Mucosa of rectum (tissue), 2 donors: ENCODE data around the gene JAG2.

Experiments used
- H3K27ac ChIP-seq, 2 donors: one replicate each; pipeline ENCODE4 v1.7.0; 2013; ENCODE audit warnings: inconsistent platforms in 2 of 2, low read depth in 2 of 2, low read length in 2 of 2
- H3K27me3 ChIP-seq, 2 donors: one replicate each; pipeline ENCODE4 v1.7.0; 2013; ENCODE audit warnings: low read length in 2 of 2; ENCODE audit not compliant: control insufficient read depth in 2 of 2, insufficient read depth in 2 of 2
- H3K36me3 ChIP-seq, 2 donors: one replicate each; pipeline ENCODE4 v1.7.0; 2013; ENCODE audit warnings: low read length in 2 of 2; ENCODE audit not compliant: control insufficient read depth in 2 of 2, insufficient read depth in 2 of 2
- H3K4me1 ChIP-seq, 2 donors: one replicate each; pipeline ENCODE4 v1.7.0; 2013; ENCODE audit warnings: low read length in 2 of 2, mild to moderate bottlenecking in 1 of 2; ENCODE audit not compliant: control insufficient read depth in 2 of 2, insufficient read depth in 2 of 2
- H3K4me3 ChIP-seq, 2 donors: one replicate each; pipeline ENCODE4 v1.7.0; 2013; ENCODE audit warnings: low read length in 2 of 2
- H3K9ac ChIP-seq, 2 donors: one replicate each; pipeline ENCODE4 v1.7.0; 2013; ENCODE audit warnings: low read length in 2 of 2, low read depth in 1 of 2, mild to moderate bottlenecking in 1 of 2
- H3K9me3 ChIP-seq, 2 donors: one replicate each; pipeline ENCODE4 v1.7.0; 2013; ENCODE audit warnings: low read length in 2 of 2; ENCODE audit not compliant: control insufficient read depth in 2 of 2
- donor health status: healthy.
- donor health status: Normal muscosa, but diverticular disease.

Gene JAG2

GRCh38 chr14:105140581-105140980 lies 28.0 kb downstream of the JAG2 start:
- H3K9ac ChIP-seq = no peak overlapping the region
- no peaks in the 10 kb centered on the region for H3K36me3 ChIP-seq
- H3K27me3 ChIP-seq = no peaks in the 10 kb centered on the region
- H3K9me3 ChIP-seq = peaks cover 0 to 8% of the 10 kb centered on the region in 2 donors
- no peak overlapping the region for H3K4me3 ChIP-seq
- no peak overlapping the region for H3K27ac ChIP-seq
- H3K4me1 ChIP-seq = no peaks in the 10 kb centered on the region

- Histone ChIP-seq H3K9ac (no peak overlapping the region), H3K9me3 (peaks cover 0 to 8% of the 10 kb centered on the region in 2 donors), H3K4me1 (no peaks in the 10 kb centered on the region), H3K27ac (no peak overlapping the region), H3K4me3 (no peak overlapping the region), H3K27me3 (no peaks in the 10 kb centered on the region), H3K36me3 (no peaks in the 10 kb centered on the region)
Observed at GRCh38 chr14:105139831-105140239, 28.7 kb downstream of the JAG2 start.

- H3K9ac ChIP-seq = no peak overlapping the region
- H3K27me3 ChIP-seq = no peaks in the 10 kb centered on the region
- no peak overlapping the region for H3K4me3 ChIP-seq
- H3K9me3 ChIP-seq = peaks cover 0 to 8% of the 10 kb centered on the region in 2 donors
- H3K4me1 ChIP-seq = no peaks in the 10 kb centered on the region
- no peaks in the 10 kb centered on the region for H3K36me3 ChIP-seq
- no peak overlapping the region for H3K27ac ChIP-seq
Observed at GRCh38 chr14:105139212-105139825, 29.3 kb downstream of the JAG2 start.

GRCh38 chr14:105138551-105139111 lies 29.9 kb downstream of the JAG2 start:
- Histone ChIP-seq H3K27ac (no peak overlapping the region), H3K4me1 (no peaks in the 10 kb centered on the region), H3K36me3 (no peaks in the 10 kb centered on the region), H3K9me3 (peaks cover 0 to 8% of the 10 kb centered on the region in 2 donors), H3K9ac (no peak overlapping the region), H3K4me3 (no peak overlapping the region), H3K27me3 (no peaks in the 10 kb centered on the region)

GRCh38 chr14:105138021-105138541 lies 30.5 kb downstream of the JAG2 start:
- no peaks in the 10 kb centered on the region for H3K4me1 ChIP-seq
- H3K9me3 ChIP-seq = peaks cover 0 to 8% of the 10 kb centered on the region in 2 donors
- H3K27me3 ChIP-seq = no peaks in the 10 kb centered on the region
- H3K4me3 ChIP-seq = no peak overlapping the region
- H3K36me3 ChIP-seq = no peaks in the 10 kb centered on the region
- no peak overlapping the region for H3K9ac ChIP-seq
- no peak overlapping the region for H3K27ac ChIP-seq

- Histone ChIP-seq H3K9ac (no peak overlapping the region), H3K27ac (no peak overlapping the region), H3K36me3 (no peaks in the 10 kb centered on the region), H3K4me3 (no peak overlapping the region), H3K4me1 (no peaks in the 10 kb centered on the region), H3K9me3 (peaks cover 0 to 8% of the 10 kb centered on the region in 2 donors), H3K27me3 (no peaks in the 10 kb centered on the region)
Observed at GRCh38 chr14:105137481-105138020, 31.0 kb downstream of the JAG2 start.

- Histone ChIP-seq H3K9me3 (peaks cover 0 to 8% of the 10 kb centered on the region in 2 donors), H3K27me3 (no peaks in the 10 kb centered on the region), H3K36me3 (no peaks in the 10 kb centered on the region), H3K4me1 (no peaks in the 10 kb centered on the region), H3K4me3 (no peak overlapping the region), H3K27ac (no peak overlapping the region), H3K9ac (no peak overlapping the region)
Observed at GRCh38 chr14:105136401-105137322, 31.9 kb downstream of the JAG2 start.

- Histone ChIP-seq H3K27me3 (no peaks in the 10 kb centered on the region), H3K9me3 (peaks cover 0 to 8% of the 10 kb centered on the region in 2 donors), H3K4me3 (no peak overlapping the region)
Observed at GRCh38 chr14:105135700-105136395, 32.7 kb downstream of the JAG2 start.

GRCh38 chr14:105132921-105133654 lies 35.5 kb downstream of the JAG2 start:
- H3K4me3 ChIP-seq = no peak overlapping the region
- H3K36me3 ChIP-seq = no peaks in the 10 kb centered on the region
- H3K4me1 ChIP-seq = no peaks in the 10 kb centered on the region
- no peak overlapping the region for H3K27ac ChIP-seq
- H3K27me3 ChIP-seq = no peaks in the 10 kb centered on the region
- H3K9ac ChIP-seq = no peak overlapping the region
- no peaks in the 10 kb centered on the region for H3K9me3 ChIP-seq

More at GRCh38 chr14:105135700-105136395, 32.7 kb downstream of the JAG2 start:
- no peak overlapping the region for H3K27ac ChIP-seq
- no peaks in the 10 kb centered on the region for H3K36me3 ChIP-seq
- no peak overlapping the region for H3K9ac ChIP-seq
- H3K4me1 ChIP-seq = no peaks in the 10 kb centered on the region
